ENCODE results near the gene IQCC. TPM values are rescaled to one million over a fixed set of nuclear protein-coding genes. Genes with fewer than 3 reads are reported as not detected.

IQCC gene
- total and polyA plus RNA-seq, 4 donors = 3.3 to 8.7 (median 6.5) TPM

- H3K4me1 ChIP-seq (ENCODE audit: control insufficient read depth, insufficient read depth, low read length) = peaks cover 27% of the 10 kb centered on the region
- no peaks in the 10 kb centered on the region for H3K9me3 ChIP-seq (ENCODE audit: control insufficient read depth, insufficient read depth, low read length)
- H3K4me3 ChIP-seq (ENCODE audit: low read depth, low read length) = peak within 1 kb of the TSS; percentile 87
- peak within 1 kb of the TSS; percentile 97 for H3K27ac ChIP-seq (ENCODE audit: low read depth, low read length)
- peak; percentile 81 to 97 (median 88) for DNase-seq (ENCODE audit: low read depth in 4 of 6, low spot score in 6 of 6)
- H3K36me3 ChIP-seq (ENCODE audit: control insufficient read depth, insufficient read depth, low read length) = peaks cover 40% of the 10 kb centered on the region
- no peaks in the 10 kb centered on the region for H3K27me3 ChIP-seq (ENCODE audit: control insufficient read depth, insufficient read depth, low read length)
- WGBS (ENCODE audit: insufficient coverage) = 0% methylated on average over 78 of the region's 79 CpGs
Observed at GRCh38 chr1:32179443-32180185, 25.9 kb upstream of the IQCC start, which contains the start of gene TXLNA. TXLNA (plus strand) TSS chr1:32179675; CDS start chr1:32180346, 671 bp downstream.

DNA sequence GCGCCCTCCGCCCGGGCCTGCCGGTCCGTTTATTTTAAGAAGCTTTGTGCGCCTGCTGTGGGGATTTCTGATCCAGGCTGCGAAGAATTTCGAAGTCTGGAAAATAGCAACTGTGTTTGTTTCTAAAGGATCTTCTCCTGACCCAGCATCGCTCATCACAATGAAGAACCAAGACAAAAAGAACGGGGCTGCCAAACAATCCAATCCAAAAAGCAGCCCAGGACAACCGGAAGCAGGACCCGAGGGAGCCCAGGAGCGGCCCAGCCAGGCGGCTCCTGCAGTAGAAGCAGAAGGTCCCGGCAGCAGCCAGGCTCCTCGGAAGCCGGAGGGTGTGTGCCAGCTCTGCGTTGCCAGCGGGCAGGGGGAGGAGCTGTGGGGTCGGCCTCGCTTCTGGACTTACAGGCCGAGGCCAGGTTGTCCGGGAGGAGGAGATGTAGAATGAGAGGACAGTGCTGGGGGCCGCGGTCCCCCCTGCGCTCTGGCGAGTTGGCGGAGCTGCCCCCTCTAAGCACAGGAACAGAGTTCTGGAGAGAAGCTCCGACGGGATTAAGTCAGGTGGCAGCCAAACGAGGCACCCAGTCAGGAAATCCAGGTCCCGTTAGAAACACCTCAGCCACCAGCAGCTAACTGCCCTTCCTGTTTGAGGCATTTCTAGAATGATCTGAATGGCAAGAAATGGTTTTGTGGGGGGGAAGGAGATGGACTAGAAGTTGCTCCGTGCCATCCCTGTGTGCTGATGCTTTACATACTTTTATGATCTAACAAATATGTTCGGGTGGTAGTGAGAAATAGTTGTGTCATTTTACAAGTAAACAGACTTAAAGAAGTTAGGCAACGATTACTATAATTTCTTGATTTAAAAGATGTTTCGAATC, 25.0 kb upstream of the IQCC start:
- Histone ChIP-seq H3K9me3 (ENCODE audit: control insufficient read depth, insufficient read depth, low read length) (no peaks in the 10 kb centered on the region), H3K27me3 (ENCODE audit: control insufficient read depth, insufficient read depth, low read length) (no peaks in the 10 kb centered on the region), H3K4me3 (ENCODE audit: low read depth, low read length) (peak overlapping the region; percentile 87), H3K36me3 (ENCODE audit: control insufficient read depth, insufficient read depth, low read length) (peaks cover 37% of the 10 kb centered on the region), H3K27ac (ENCODE audit: low read depth, low read length) (peak overlapping the region; percentile 97), H3K4me1 (ENCODE audit: control insufficient read depth, insufficient read depth, low read length) (peaks cover 27% of the 10 kb centered on the region)
- under 1% methylated on average over 23 of the region's 36 CpGs for WGBS (ENCODE audit: insufficient coverage)
- peak in 2 of 6 donors; percentile 15 to 63 for DNase-seq (ENCODE audit: low read depth in 4 of 6, low spot score in 6 of 6)

- 83% methylated on average over 9 of the region's 9 CpGs for WGBS (ENCODE audit: insufficient coverage)
- Histone ChIP-seq H3K4me1 (ENCODE audit: control insufficient read depth, insufficient read depth, low read length) (peaks cover 27% of the 10 kb centered on the region), H3K4me3 (ENCODE audit: low read depth, low read length) (peak overlapping the region; percentile 87), H3K27me3 (ENCODE audit: control insufficient read depth, insufficient read depth, low read length) (no peaks in the 10 kb centered on the region), H3K27ac (ENCODE audit: low read depth, low read length) (peak overlapping the region; percentile 97), H3K36me3 (ENCODE audit: control insufficient read depth, insufficient read depth, low read length) (peaks cover 43% of the 10 kb centered on the region), H3K9me3 (ENCODE audit: control insufficient read depth, insufficient read depth, low read length) (no peaks in the 10 kb centered on the region)
- no peak for DNase-seq (ENCODE audit: low read depth in 4 of 6, low spot score in 6 of 6)
Observed at GRCh38 chr1:32181065-32181464, 24.4 kb upstream of the IQCC start.

DNA sequence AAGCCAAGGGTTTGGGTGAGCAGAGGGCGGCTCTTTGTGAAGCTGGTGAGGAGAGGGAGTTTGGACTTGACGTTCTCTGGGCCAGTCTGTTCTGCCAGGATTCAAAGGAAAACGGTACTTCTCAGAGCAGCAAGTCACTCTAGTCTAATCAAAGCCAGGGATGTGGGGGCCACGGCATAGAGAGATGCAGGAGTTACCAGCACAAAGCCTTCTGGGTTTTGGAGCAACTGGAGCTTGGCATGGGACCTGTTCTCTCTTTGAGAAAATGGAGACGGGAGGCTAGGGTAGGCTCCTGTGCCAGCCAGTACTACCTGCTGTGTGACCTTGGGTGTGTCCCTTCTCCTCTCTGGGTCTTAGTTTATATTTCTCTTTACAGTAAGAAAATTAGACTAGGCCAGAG, 23.9 kb upstream of the IQCC start:
- no peaks in the 10 kb centered on the region for H3K9me3 ChIP-seq (ENCODE audit: control insufficient read depth, insufficient read depth, low read length)
- peaks cover 27% of the 10 kb centered on the region for H3K4me1 ChIP-seq (ENCODE audit: control insufficient read depth, insufficient read depth, low read length)
- no peaks in the 10 kb centered on the region for H3K27me3 ChIP-seq (ENCODE audit: control insufficient read depth, insufficient read depth, low read length)
- no peak overlapping the region for H3K27ac ChIP-seq (ENCODE audit: low read depth, low read length)
- peaks cover 48% of the 10 kb centered on the region for H3K36me3 ChIP-seq (ENCODE audit: control insufficient read depth, insufficient read depth, low read length)
- DNase-seq (ENCODE audit: low read depth in 4 of 6, low spot score in 6 of 6) = no peak
- H3K4me3 ChIP-seq (ENCODE audit: low read depth, low read length) = no peak overlapping the region
- WGBS (ENCODE audit: insufficient coverage) = 94% methylated on average over 4 of the region's 5 CpGs

DNA sequence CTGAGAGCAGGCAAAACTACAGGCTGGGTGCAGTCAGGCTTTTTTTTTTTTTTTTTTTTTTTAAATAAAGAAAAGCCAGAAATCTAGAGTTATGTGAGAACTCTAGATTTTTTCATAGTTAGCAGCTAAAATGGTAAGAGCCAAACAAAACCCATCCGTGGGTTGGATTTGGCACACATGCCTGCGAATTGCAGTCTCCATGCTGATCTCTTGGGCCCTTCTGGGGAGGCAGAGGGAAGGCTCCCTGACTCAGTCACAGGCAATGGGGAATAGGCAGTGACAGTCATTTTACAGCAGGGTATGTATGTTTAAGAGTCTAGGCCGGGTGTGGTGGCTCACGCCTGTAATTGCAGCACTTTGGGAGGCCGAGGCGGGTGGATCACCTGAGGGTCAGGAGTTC, 23.4 kb upstream of the IQCC start:
- Histone ChIP-seq H3K27ac (ENCODE audit: low read depth, low read length) (no peak overlapping the region), H3K27me3 (ENCODE audit: control insufficient read depth, insufficient read depth, low read length) (no peaks in the 10 kb centered on the region), H3K4me1 (ENCODE audit: control insufficient read depth, insufficient read depth, low read length) (peaks cover 27% of the 10 kb centered on the region), H3K4me3 (ENCODE audit: low read depth, low read length) (no peak overlapping the region), H3K9me3 (ENCODE audit: control insufficient read depth, insufficient read depth, low read length) (no peaks in the 10 kb centered on the region), H3K36me3 (ENCODE audit: control insufficient read depth, insufficient read depth, low read length) (peaks cover 53% of the 10 kb centered on the region)
- 95% methylated on average over 6 of the region's 6 CpGs for WGBS (ENCODE audit: insufficient coverage)
- no peak for DNase-seq (ENCODE audit: low read depth in 4 of 6, low spot score in 6 of 6)

GRCh38 chr1:32184650-32185049, 20.8 kb upstream of the IQCC start:
- DNase-seq (ENCODE audit: low read depth in 4 of 6, low spot score in 6 of 6) = no peak
- H3K4me1 ChIP-seq (ENCODE audit: control insufficient read depth, insufficient read depth, low read length) = peaks cover 23% of the 10 kb centered on the region
- no peak overlapping the region for H3K27ac ChIP-seq (ENCODE audit: low read depth, low read length)
- no peaks in the 10 kb centered on the region for H3K9me3 ChIP-seq (ENCODE audit: control insufficient read depth, insufficient read depth, low read length)
- no peak overlapping the region for H3K4me3 ChIP-seq (ENCODE audit: low read depth, low read length)
- peaks cover 75% of the 10 kb centered on the region for H3K36me3 ChIP-seq (ENCODE audit: control insufficient read depth, insufficient read depth, low read length)
- H3K27me3 ChIP-seq (ENCODE audit: control insufficient read depth, insufficient read depth, low read length) = no peaks in the 10 kb centered on the region

- Histone ChIP-seq H3K4me3 (ENCODE audit: low read depth, low read length) (no peak overlapping the region), H3K36me3 (ENCODE audit: control insufficient read depth, insufficient read depth, low read length) (peaks cover 82% of the 10 kb centered on the region), H3K27me3 (ENCODE audit: control insufficient read depth, insufficient read depth, low read length) (no peaks in the 10 kb centered on the region), H3K9me3 (ENCODE audit: control insufficient read depth, insufficient read depth, low read length) (no peaks in the 10 kb centered on the region), H3K27ac (ENCODE audit: low read depth, low read length) (no peak overlapping the region), H3K4me1 (ENCODE audit: control insufficient read depth, insufficient read depth, low read length) (peaks cover 12% of the 10 kb centered on the region)
- no peak for DNase-seq (ENCODE audit: low read depth in 4 of 6, low spot score in 6 of 6)
- 100% methylated on average over 2 of the region's 2 CpGs for WGBS (ENCODE audit: insufficient coverage)
Observed at GRCh38 chr1:32186077-32186476, 19.4 kb upstream of the IQCC start.

DNA sequence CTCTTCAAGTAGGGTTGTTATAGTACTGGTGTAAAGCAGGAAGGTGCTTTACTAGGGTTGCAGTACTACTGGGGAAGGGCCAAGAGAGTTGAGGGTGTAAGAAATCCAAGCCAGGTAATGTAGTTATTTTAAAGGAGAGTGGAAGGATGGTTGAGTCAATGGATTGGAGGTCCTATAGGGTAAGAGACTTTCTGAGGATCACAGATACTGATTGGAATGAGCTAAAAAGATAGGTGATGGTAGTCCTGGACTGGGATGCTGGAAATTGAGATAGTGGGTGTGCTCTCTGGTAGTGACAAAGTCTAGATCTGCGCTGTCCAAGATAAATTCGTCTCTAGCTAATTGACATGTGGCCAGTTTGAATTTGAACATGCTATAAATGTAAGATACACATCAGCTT, 19.0 kb upstream of the IQCC start:
- no peak for DNase-seq (ENCODE audit: low read depth in 4 of 6, low spot score in 6 of 6)
- Histone ChIP-seq H3K27ac (ENCODE audit: low read depth, low read length) (no peak overlapping the region), H3K4me3 (ENCODE audit: low read depth, low read length) (no peak overlapping the region), H3K4me1 (ENCODE audit: control insufficient read depth, insufficient read depth, low read length) (peaks cover 8% of the 10 kb centered on the region), H3K9me3 (ENCODE audit: control insufficient read depth, insufficient read depth, low read length) (no peaks in the 10 kb centered on the region), H3K27me3 (ENCODE audit: control insufficient read depth, insufficient read depth, low read length) (no peaks in the 10 kb centered on the region), H3K36me3 (ENCODE audit: control insufficient read depth, insufficient read depth, low read length) (peaks cover 82% of the 10 kb centered on the region)
- no CpG with 5 or more reads among the region's 2 CpGs for whole genome bisulfite sequencing (ENCODE audit: insufficient coverage)

DNA sequence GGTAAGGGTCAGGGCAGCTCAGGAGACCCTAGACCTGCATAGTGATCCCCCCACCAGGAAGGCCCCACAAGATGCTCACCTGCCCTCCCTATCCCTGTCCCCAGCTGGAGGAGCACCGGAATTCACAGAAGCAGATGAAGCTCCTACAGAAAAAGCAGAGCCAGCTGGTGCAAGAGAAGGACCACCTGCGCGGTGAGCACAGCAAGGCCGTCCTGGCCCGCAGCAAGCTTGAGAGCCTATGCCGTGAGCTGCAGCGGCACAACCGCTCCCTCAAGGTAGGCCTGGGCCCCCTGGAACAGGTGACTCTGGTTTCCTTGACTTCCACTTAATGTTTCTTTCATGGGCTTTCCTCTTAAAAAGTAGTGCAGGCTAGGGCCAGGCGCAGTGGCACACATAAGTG, 17.6 kb upstream of the IQCC start:
- WGBS (ENCODE audit: insufficient coverage) = 90% methylated on average over 8 of the region's 9 CpGs
- no peaks in the 10 kb centered on the region for H3K9me3 ChIP-seq (ENCODE audit: control insufficient read depth, insufficient read depth, low read length)
- peaks cover 83% of the 10 kb centered on the region for H3K36me3 ChIP-seq (ENCODE audit: control insufficient read depth, insufficient read depth, low read length)
- H3K27me3 ChIP-seq (ENCODE audit: control insufficient read depth, insufficient read depth, low read length) = no peaks in the 10 kb centered on the region
- H3K4me3 ChIP-seq (ENCODE audit: low read depth, low read length) = no peak overlapping the region
- DNase-seq (ENCODE audit: low read depth in 4 of 6, low spot score in 6 of 6) = no peak
- H3K4me1 ChIP-seq (ENCODE audit: control insufficient read depth, insufficient read depth, low read length) = no peaks in the 10 kb centered on the region
- no peak overlapping the region for H3K27ac ChIP-seq (ENCODE audit: low read depth, low read length)

Data from spinal cord (tissue), 10 donors.